ENCODE measurements around the gene METRN. TPM values are rescaled to one million over a fixed set of nuclear protein-coding genes. Genes with fewer than 3 reads are reported as not detected.

The METRN gene
- total RNA-seq, 2 donors from 2014 or later = 36.6 to 71.9 TPM

DNA sequence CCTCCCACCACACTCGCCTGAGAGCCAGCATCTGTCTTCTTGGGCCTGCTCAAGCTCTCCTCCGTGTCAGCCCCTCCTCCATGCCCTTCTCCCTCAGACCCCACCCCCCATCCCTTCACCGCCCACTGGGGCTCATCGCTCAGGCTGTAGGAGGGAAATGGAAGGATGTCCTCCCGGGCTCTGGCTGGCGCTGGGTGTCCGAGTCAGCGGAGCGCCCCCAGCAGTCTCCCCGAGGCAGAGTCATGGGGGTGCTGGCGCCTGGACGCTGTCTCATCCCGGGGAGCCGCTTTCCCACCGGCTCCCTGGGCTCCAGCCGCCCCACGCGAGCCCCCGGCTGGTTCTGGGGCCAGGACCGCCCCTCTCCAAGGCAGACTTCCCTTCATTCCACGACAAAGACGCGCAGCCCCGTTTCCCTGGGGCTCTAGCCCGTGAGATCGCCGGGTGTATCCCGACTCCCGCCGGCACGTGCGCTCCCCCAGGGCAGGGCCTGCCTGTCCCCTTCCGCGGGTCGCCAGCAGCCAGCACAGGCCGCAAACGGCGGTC is 5.6 kb downstream of the METRN start:
- TF ChIP-seq POLR2A (IDR thresholded peaks at IDR 0.05) = peak in 1 of 3 donors; percentile 50
- TF ChIP-seq CTCF (IDR thresholded peaks at IDR 0.05) = no peak
- Histone ChIP-seq H3K4me1 (peaks cover 60% of the 10 kb centered on the region), H3K27ac (peak overlapping the region; percentile 64 to 89 (median 83)), H3K9me3 (no peaks in the 10 kb centered on the region), H3K36me3 (replicated peaks in 1 of 2; ENCODE audit: insufficient read depth in 1 of 2, low read depth in 2 of 2) (no peaks in the 10 kb centered on the region), H3K4me3 (peak overlapping the region; percentile 34 to 53), H3K27me3 (no peaks in the 10 kb centered on the region)
- DNase-seq = peak in 2 of 4 donors; percentile 40 to 44
- WGBS, 2 donors = 0% methylated on average over 2 to 38 of the region's 38 CpGs
- intact Hi-C loops (cut with DNase I) = no loop called here
- peak; percentile 12 for ATAC-seq

DNA sequence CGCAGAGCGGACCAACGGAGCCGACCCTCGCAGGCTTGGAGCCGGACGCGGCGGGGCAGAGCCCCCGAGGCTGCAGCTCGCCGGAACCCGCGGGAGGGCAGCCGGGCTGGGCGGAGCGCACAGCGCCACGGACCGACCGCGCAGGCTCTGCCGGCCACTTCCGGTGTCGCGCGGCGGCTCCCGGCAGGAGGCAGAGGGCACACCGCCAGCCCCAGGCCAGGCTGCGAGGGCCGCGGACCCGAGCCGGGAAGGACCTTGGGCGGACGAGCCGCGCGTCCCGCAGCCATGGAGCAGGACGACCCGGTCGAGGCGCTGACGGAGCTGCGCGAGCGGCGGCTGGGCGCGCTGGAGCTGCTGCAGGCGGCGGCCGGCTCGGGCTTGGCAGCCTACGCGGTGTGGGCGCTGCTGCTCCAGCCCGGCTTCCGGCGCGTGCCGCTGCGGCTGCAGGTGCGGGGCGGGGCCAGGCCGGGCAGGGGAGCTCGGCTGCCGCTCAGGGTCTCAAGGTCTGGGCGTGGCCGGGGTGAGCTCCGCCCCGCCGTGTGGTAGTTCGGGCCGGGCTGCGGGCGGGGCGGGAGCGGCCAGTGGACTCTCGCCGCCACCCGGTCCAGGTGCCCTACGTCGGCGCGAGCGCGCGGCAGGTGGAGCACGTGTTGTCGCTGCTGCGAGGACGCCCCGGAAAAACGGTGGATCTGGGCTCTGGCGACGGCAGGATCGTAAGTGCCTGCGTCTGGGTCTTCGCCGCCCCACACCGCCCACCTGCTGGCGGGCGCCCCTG is 6.3 kb downstream of the METRN start, which contains the start of gene ANTKMT:
TSS of gene ANTKMT (plus strand) at position 157 of the 775 bp plus-strand sequence. CDS start at position 286, 129 bp downstream.
- peak within 1 kb of the TSS; percentile 34 to 53 for H3K4me3 ChIP-seq
- ATAC-seq = peak; percentile 87
- peak in 3 of 7 experiments; percentile 10 to 27 (median 26) for TF ChIP-seq CTCF (IDR thresholded peaks at IDR 0.05)
- peak; percentile 50 to 62 (median 61) for TF ChIP-seq POLR2A (IDR thresholded peaks at IDR 0.05)
- H3K4me1 ChIP-seq = peaks cover 56% of the 10 kb centered on the region
- H3K9me3 ChIP-seq = no peaks in the 10 kb centered on the region
- peak; percentile 86 to 92 (median 90) for DNase-seq
- no peaks in the 10 kb centered on the region for H3K27me3 ChIP-seq
- H3K27ac ChIP-seq = peak within 1 kb of the TSS; percentile 64 to 89 (median 83)
- intact Hi-C loops (cut with DNase I) = no loop called here
- WGBS, 2 donors = 0 to 5% methylated on average over 11 to 99 of the region's 106 CpGs
- H3K36me3 ChIP-seq (replicated peaks in 1 of 2; ENCODE audit: insufficient read depth in 1 of 2, low read depth in 2 of 2) = no peaks in the 10 kb centered on the region

DNA sequence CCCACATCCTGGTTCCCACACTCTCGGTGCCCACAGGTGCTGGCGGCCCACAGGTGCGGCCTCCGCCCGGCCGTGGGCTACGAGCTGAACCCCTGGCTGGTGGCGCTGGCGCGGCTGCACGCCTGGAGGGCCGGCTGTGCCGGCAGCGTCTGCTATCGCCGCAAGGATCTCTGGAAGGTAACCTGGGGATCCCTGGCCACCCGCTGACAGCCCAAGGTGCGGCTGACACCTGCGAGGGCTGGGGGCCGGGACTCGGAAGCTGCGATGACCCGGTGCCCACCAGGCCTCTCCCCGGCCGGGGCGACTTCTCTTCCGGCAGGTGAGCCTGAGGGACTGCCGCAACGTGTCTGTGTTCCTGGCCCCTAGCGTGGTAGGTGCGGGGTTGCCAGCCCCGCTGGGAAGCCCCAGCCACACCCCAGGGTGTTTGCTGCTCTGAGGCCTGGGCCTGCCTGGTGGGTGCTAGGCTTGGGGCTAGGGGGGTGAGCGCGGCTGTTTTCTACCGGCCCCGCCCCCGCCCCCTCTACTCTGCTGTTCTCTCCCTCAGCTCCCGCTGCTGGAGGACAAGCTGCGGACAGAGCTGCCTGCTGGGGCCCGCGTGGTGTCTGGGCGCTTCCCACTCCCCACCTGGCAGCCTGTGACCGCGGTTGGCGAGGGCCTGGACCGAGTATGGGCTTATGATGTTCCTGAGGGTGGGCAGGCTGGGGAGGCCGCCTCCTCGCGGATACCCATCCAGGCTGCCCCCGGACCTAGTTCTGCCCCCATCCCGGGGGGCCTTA is 7.0 kb downstream of the METRN start:
- TF ChIP-seq CTCF (IDR thresholded peaks at IDR 0.05) (no peak), POLR2A (IDR thresholded peaks at IDR 0.05) (no peak)
- Histone ChIP-seq H3K36me3 (replicated peaks in 1 of 2; ENCODE audit: insufficient read depth in 1 of 2, low read depth in 2 of 2) (no peaks in the 10 kb centered on the region), H3K27me3 (no peaks in the 10 kb centered on the region), H3K9me3 (no peaks in the 10 kb centered on the region), H3K4me3 (no peak overlapping the region), H3K27ac (peak overlapping the region in 3 of 4 donors; percentile 64 to 89 (median 85)), H3K4me1 (peaks cover 54% of the 10 kb centered on the region)
- 88 to 100% methylated on average over 1 to 48 of the region's 51 CpGs for WGBS, 2 donors
- no peak for ATAC-seq
- intact Hi-C loops (cut with DNase I) = no loop called here
- no peak for DNase-seq

GRCh38 chr16:722835-723633 is 8.1 kb downstream of the METRN start:
- H3K4me1 ChIP-seq = peaks cover 56% of the 10 kb centered on the region

More at GRCh38 chr16:722835-723633, 8.1 kb downstream of the METRN start:
- TF ChIP-seq POLR2A (IDR thresholded peaks at IDR 0.05) (no peak), CTCF (IDR thresholded peaks at IDR 0.05) (no peak)
- WGBS, 2 donors = 70 to 79% methylated on average over 11 to 24 of the region's 24 CpGs
- H3K27me3 ChIP-seq = peaks cover 0 to 7% of the 10 kb centered on the region in 2 donors
- no peak overlapping the region for H3K27ac ChIP-seq
- DNase-seq (no peak), ATAC-seq (no peak)
- no peak overlapping the region for H3K4me3 ChIP-seq
- no peaks in the 10 kb centered on the region for H3K9me3 ChIP-seq
- intact Hi-C loops (cut with DNase I) = no loop called here
- no peaks in the 10 kb centered on the region for H3K36me3 ChIP-seq (replicated peaks in 1 of 2; ENCODE audit: insufficient read depth in 1 of 2, low read depth in 2 of 2)

All from body of pancreas (tissue), 4 donors.